GM21737 (cell line): Measurements from ENCODE around the gene GLS.
"Not testable (repeated sequence)": the region's sequence is repeated elsewhere in the genome, so short reads cannot be mapped to it uniquely, and the experiment has no call there.

ENCODE experiments used
- ATAC-seq: cut with Tn5 transposase; IDR thresholded peaks from one replicate; pipeline ENCODE4 v1.9.1; 2021; ENCODE audit warnings: mild to moderate bottlenecking, moderate library complexity; ENCODE audit not compliant: unreplicated experiment

The GLS gene

DNA sequence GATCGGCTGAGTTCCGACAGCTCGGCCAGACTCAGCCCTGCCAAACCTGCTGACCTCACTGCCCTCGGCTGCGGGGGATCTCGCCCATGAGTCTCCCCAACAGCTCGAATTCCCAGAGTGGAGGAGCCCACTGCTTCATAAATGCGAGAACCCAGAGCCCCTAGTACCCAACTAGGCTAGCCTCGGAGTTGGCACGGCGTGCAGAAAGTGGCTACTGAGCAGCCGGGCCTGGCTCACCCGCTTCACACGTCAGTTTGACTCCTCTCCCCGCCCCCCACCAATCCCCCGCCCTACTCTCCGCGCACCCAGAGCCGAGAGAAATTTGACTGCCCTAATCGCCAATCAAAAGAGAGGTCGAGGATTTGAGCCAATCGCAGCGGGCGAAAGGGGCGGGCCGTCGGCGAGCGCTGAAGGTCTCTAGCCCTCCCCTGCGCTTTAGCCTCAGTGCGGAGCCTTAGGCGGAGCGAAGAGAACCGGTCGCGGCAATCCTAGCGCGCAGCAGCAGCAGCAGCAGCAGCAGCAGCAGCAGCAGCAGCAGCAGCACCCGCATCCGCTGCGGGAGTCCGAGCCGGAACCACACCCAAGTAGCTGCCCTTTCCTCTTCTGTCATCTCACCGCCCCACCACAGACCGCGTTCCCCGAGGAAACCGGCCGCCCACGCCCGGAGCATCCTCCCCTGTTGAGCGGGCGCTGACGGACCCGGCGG is at the start of gene GLS:
TSS of gene GLS (plus strand) at position 444 of the 706 bp plus-strand sequence. CDS start 264 bp downstream, outside the sequence.
- peak; percentile 72 for ATAC-seq

- ATAC-seq = no peak
Observed at GRCh38 chr2:190831941-190832340, 48.7 kb upstream of the GLS start.

GRCh38 chr2:190834890-190835208 is 45.8 kb upstream of the GLS start:
- no peak for ATAC-seq

GRCh38 chr2:190835303-190835930 is 45.2 kb upstream of the GLS start:
- no peak for ATAC-seq

- ATAC-seq = no peak
Observed at GRCh38 chr2:190836767-190837166, 43.9 kb upstream of the GLS start.

DNA sequence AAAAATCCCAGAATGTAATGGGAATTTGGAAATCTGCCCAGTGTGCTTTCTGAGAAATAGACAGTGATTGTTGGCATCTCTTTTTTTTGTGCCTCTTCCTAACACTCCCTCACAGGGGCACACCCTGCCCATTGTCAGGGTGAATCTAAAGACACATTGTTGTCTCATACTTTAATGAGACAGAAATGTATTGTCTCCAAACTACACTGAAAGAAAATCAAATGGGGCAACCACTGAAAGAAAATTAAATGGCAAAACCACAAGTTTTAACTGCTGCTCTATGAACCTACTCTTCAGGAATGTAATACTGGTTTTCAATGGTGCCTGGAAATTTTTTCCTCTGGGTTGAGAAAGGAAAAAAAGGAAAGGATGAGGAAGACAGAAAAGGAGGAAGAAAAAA is 43.2 kb upstream of the GLS start:
- no peak for ATAC-seq

DNA sequence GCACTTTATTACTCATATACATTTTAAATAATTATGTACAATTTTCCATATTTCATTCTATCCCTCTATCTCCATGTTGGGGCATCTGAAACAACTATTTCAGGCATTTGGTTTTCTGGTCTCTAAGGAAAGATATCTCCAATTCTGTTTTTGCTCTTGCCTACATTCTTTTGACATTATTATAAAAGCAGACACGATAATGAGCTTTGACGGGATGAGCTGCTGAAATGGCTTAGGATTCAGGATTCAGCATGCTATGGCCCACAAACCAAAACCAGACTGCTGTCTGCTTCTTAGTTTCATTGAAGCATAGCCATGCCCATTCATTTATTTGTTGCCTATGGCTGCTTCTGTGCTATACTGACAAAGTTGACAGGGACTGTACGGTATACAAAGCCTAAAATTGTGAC is 42.7 kb upstream of the GLS start:
- no peak for ATAC-seq

GRCh38 chr2:190838492-190838910 is 42.1 kb upstream of the GLS start:
- no peak for ATAC-seq

GRCh38 chr2:190840569-190841172 is 40.0 kb upstream of the GLS start:
- ATAC-seq = no peak

DNA sequence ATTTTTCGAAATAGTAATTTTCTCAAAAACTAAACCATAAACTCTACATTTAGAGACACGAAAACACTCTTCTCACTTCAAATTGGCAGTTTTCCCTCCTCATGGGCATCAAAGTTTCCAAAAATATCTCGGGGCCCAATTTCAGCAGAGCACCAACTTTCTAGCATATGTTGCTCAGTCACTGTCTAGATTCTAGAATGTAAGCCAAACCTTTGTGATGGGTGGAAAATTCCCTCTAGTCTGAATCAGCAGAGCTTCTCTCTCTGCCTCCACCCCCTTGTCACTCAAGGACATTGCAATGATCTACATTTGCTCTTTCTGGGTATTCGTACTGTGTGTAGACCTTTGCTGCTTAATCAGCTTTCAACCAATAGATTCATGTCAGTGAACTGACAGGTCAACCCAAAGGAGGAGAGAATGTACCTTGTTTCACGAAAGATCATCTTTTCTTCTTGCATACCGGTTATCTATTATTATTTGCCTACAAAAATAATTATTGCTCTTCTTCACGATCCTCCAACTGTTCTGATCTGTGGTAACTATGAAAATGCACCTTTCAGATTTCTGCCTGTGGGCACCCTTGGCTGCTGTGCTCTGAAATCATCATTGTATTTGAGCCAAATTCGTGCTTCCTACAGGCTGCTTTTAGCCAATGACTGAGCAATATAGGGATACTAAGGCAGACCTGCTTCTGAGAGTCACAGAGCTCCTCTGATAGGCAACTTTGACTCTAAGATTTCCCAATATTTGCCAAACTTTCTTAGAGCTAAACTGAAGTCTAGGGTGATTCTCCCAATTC is 38.7 kb upstream of the GLS start:
- ATAC-seq = no peak

DNA sequence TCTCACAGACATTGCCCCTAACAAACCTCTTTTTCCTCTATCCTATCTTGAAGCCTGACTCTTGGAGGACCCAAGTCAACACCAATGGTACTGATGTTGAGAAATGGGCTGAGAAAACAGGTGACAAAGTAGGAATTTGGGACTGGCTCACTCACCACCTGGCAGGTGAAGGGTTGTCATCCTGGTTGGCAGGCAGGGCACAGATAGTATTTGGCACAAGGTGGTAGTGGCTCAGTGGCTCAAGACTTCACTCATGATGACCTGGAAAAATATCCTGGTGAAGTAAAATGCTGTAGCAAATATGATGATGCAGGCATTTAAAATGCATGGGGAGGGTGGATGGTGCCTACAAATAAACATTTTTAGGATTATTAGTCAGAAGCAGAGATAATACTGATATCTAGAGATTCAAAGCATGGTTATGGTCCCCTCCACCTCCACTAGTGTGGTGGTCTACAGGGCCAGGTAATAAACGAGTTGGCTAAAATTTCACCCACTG is 38.0 kb upstream of the GLS start:
- ATAC-seq = no peak

- peak; percentile 76 for ATAC-seq
Observed at GRCh38 chr2:190843890-190844699, 36.5 kb upstream of the GLS start.

GRCh38 chr2:190844700-190845401 is 35.8 kb upstream of the GLS start:
- no peak for ATAC-seq

DNA sequence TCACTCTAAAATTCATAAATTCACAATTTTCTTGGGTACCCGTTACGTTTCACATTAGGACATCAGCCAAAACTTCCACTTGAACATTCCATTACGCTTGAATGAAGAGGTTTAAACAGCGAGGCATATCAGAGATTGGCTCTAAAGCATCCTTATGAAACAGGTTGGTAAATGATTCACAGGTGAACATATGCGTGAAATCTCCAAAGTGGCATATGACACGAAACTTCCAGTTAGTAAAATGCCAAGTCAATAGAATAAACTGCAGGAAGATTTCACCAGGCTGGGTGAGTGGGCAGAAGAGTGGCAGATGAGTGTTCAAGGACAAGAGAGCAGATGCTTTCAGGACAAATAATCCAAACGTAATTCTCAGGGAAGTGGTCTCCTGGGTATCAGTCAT is 33.9 kb upstream of the GLS start:
- ATAC-seq = no peak

GRCh38 chr2:190847504-190848081 is 33.0 kb upstream of the GLS start:
- ATAC-seq = no peak

DNA sequence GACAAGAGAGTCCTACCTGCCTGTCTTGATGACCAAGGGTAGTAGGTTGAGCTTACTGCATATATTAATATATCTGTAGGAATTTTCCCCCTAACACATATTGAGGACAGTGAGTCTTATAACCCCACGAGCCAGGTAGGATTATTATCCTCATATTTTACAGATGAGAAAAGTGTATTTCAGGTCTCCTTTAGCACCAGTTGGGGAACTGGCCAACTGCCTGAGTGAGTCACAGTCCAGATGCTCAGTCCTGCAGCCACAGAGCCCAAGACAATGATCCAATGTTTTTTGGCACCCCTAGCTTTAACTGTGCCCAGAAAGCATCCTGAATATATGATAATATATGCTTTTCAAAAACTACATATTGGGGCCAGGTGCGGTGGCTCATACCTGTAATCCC is 30.8 kb upstream of the GLS start:
- no peak for ATAC-seq

GRCh38 chr2:190853022-190853421 is 27.6 kb upstream of the GLS start:
- not testable (repeated sequence) for ATAC-seq

DNA sequence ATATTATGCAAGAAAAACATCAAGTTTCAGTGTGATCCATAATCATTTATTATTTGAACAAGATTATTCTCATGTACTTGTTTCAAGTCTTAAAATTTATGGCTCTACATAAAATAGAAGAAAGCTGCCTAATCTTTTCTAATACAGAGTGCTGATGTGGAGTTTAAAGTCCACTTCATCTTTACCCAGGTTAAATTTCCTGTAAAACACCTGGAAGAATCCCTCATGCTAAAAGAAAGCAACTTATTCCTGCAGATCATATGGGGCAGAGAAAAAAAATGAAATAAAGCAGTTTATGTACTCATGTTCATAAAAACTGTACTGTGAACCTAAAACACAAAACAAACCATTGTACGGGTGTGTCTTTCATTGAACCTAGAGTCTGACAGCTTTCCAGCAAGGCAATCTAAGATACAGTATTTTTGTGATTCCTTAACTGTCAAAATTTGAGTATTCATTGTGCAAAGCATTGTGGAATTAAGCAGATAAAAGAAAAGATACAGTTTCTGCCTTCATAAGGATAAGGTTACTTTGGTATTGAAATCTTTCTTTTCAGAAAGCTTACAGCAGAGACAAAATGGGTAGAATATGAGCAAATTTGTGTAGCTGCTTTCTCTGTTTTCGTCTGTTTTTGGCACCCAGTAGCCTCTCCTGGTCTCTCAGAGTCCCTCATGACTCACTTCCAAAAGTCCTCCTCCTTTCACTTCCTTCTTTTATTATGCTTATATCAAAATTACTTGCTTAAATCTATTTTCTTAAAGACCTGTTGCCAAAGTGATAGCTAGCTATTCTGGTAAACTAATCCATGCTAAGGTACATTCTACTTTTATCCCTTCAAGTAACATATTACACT is 26.9 kb upstream of the GLS start:
- ATAC-seq = no peak

DNA sequence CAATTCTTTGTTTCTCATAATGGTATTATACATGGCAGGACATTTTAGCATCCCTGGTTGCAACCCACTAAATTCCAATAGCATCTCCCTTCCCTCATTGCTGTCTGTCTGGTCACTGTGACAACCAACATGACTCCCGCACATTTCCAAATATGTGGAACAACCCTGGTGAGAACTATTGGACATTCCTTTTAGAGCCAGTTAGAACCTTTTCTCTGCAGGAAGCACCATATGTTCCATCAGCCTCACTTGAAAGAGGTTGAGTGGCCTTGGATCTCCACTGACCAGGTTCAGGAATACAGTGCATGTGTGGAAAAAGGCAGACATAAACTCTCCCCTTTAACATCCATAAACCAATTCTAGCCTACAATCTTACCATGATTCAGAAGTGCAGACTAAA is 25.9 kb upstream of the GLS start:
- ATAC-seq = no peak
